Upper lobe of left lung (tissue), 6 donors: ENCODE results near the gene KIF2A. TPM values are rescaled to one million over a fixed set of nuclear protein-coding genes. Genes with fewer than 3 reads are reported as not detected.

Experiments
- ATAC-seq, 2 donors: fragments of 200-7000 bp; cut with Tn5 transposase; one replicate each; pipeline ENCODE4 v1.9.1; 2022; ENCODE audit warnings: mild to moderate bottlenecking in 2 of 2, moderate library complexity in 2 of 2; ENCODE audit not compliant: low FRiP score in 2 of 2
- DNase-seq, 2 donors: peaks; one replicate each; pipeline ENCODE4 v3.0.0-alpha.2; 2019 to 2020
- H3K27ac ChIP-seq, 4 donors: fragments of 200-600 bp; sonication (generic); one replicate each; pipeline ENCODE4 v1.5.1; 2016 to 2019
- H3K27me3 ChIP-seq, 4 donors: fragments of 200-600 bp; sonication (generic); one replicate each; pipeline ENCODE4 v1.5.1; 2017 to 2019
- H3K36me3 ChIP-seq, 4 donors: fragments of 200-600 bp; sonication (generic); one replicate each; pipeline ENCODE4 v1.5.1; 2016 to 2019
- H3K4me1 ChIP-seq, 4 donors: fragments of 200-600 bp; sonication (generic); one replicate each; pipeline ENCODE4 v1.5.1; 2018 to 2019
- H3K4me3 ChIP-seq, 4 donors: fragments of 200-600 bp; sonication (generic); one replicate each; pipeline ENCODE4 v1.5.1; 2017 to 2019; ENCODE audit warnings: mild to moderate bottlenecking in 2 of 4, moderate library complexity in 1 of 4
- H3K9me3 ChIP-seq, 4 donors: fragments of 200-600 bp; sonication (generic); one replicate each; pipeline ENCODE4 v1.5.1; 2018 to 2019
- CTCF ChIP-seq, 6 experiments: fragments of 450-650 bp in 4 of 6; fragments of 200-600 bp in 2 of 6; sonication (generic) in 2 of 6; IDR thresholded peaks; one replicate each; pipeline ENCODE4 v1.5.1; 2016 to 2019; ENCODE audit warnings: antibody characterized with exemption in 6 of 6
- EP300 ChIP-seq, 4 donors: sonication (generic); formaldehyde crosslinking; IDR thresholded peaks; one replicate each; pipeline ENCODE4 v1.5.1; 2017; ENCODE audit warnings: antibody characterized with exemption in 4 of 4, control low read depth in 2 of 4
- POLR2A ChIP-seq, 4 donors: fragments of 450-650 bp; IDR thresholded peaks; one replicate each; pipeline ENCODE4 v1.5.1; 2016 to 2017; ENCODE audit warnings: antibody characterized with exemption in 4 of 4, mild to moderate bottlenecking in 2 of 4
- POLR2AphosphoS5 ChIP-seq, 2 donors: sonication (generic); formaldehyde crosslinking; IDR thresholded peaks; one replicate each; pipeline ENCODE4 v1.5.1; 2017; ENCODE audit warnings: antibody characterized with exemption in 2 of 2
- WGBS, 2 donors: methylation state at CpG; one replicate each; pipeline ENCODE4 v1.1.5; 2017 to 2018; 5-methylcytosine and 5-hydroxymethylcytosine counted together
- total RNA-seq, 6 donors: library from RNA; depleted of rRNA in 4 of 6; stranded (reverse); fragments of >200 nt in 4 of 6; gene quantifications; one replicate each; pipeline versions ENCODE4 v1.1.0 to v1.2.1, GENCODE V29; 2016 to 2021
- donor health status: DM: no; HTN: no; CAD: no; lungs with moderate emphysema.
- donor health status: DM: no; HTN: yes; CAD: no; lungs with severe emphysema.

KIF2A gene
- total RNA-seq, 6 donors from 2014 or later = 16.8 to 61.2 (median 23.7) TPM

DNA sequence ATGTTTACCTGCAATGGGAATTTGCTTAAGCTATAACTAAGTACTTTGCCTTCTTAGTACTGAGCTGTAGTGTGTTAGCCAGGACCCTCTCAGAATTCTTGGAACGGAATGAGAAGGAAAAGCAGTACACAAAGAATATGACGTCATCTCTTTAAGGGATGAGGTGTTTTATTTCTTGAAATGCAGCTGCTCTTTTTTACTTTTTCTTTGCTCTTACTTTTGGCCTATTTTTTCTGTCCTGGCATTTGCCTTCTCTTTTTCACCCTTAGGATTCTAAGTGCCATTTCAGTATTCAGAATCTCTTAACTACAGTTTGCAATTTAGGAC, 10.1 kb downstream of the KIF2A start:
- no peak for DNase-seq
- 24 to 37% methylated on average over 2 of the region's 2 CpGs for WGBS, 2 donors
- Histone ChIP-seq H3K27me3 (no peaks in the 10 kb centered on the region), H3K36me3 (no peaks in the 10 kb centered on the region), H3K4me1 (peaks cover 0 to 6% (median 2%) of the 10 kb centered on the region in 4 donors), H3K4me3 (no peak overlapping the region), H3K9me3 (no peaks in the 10 kb centered on the region), H3K27ac (no peak overlapping the region)
- ATAC-seq = no peak
- TF ChIP-seq POLR2AphosphoS5 (IDR thresholded peaks at IDR 0.05) (no peak), CTCF (IDR thresholded peaks at IDR 0.05) (no peak), POLR2A (IDR thresholded peaks at IDR 0.05) (no peak), EP300 (IDR thresholded peaks at IDR 0.05) (no peak)

DNA sequence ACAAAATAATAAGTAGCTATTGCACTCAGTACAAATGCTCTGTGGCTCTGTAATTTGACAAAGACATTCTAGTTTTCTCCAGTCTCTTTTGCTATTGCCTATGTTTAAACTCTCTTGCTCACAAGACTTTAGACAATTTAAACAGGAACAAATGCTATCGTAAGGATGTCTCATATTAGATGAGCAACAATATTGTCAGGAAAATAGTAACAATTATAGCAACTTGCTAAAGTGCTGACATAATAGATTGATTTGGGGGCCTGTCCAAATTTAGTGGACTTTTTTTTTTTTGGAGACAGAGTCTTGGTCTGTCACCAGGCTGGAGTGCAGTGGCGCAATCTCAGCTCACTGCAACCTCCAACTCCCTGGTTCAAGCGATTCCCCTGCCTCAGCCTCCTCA, 11.8 kb downstream of the KIF2A start:
- Histone ChIP-seq H3K4me3 (no peak overlapping the region), H3K4me1 (peaks cover 0 to 4% (median 0%) of the 10 kb centered on the region in 4 donors), H3K27ac (no peak overlapping the region), H3K9me3 (no peaks in the 10 kb centered on the region), H3K27me3 (no peaks in the 10 kb centered on the region), H3K36me3 (peaks cover 0 to 7% (median 1%) of the 10 kb centered on the region in 4 donors)
- 93 to 95% methylated on average over 3 of the region's 3 CpGs for WGBS, 2 donors
- DNase-seq (no peak), ATAC-seq (no peak)
- TF ChIP-seq EP300 (IDR thresholded peaks at IDR 0.05) (no peak), POLR2AphosphoS5 (IDR thresholded peaks at IDR 0.05) (no peak), POLR2A (IDR thresholded peaks at IDR 0.05) (no peak), CTCF (IDR thresholded peaks at IDR 0.05) (no peak)

DNA sequence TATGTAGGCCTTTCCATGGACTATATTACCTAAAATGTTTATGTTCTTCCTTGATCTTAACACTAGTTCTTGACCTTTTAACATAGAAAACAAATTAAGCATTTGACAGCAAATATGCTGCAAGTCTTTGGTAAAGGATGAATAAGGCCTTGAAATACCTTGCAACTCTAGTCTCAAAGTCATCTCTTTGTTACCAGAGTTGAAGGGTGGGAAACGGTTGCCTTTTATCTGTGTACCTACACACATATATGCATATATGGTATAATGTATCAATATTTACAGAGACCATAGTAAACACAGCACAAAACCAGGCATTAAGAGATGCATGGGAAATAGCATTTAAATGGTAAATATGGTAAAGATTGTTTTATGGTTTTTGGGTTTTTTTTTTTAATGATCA, 16.5 kb downstream of the KIF2A start:
- WGBS, 2 donors = 96 to 97% methylated on average over 1 of the region's 1 CpG
- ATAC-seq (no peak), DNase-seq (no peak)
- H3K9me3 ChIP-seq = no peaks in the 10 kb centered on the region
- H3K4me3 ChIP-seq = no peak overlapping the region
- H3K36me3 ChIP-seq = peaks cover 0 to 7% (median 1%) of the 10 kb centered on the region in 4 donors
- TF ChIP-seq POLR2A (IDR thresholded peaks at IDR 0.05) (no peak), EP300 (IDR thresholded peaks at IDR 0.05) (no peak), POLR2AphosphoS5 (IDR thresholded peaks at IDR 0.05) (no peak), CTCF (IDR thresholded peaks at IDR 0.05) (no peak)
- H3K27me3 ChIP-seq = no peaks in the 10 kb centered on the region
- peaks cover 0 to 4% (median 0%) of the 10 kb centered on the region in 4 donors for H3K4me1 ChIP-seq
- H3K27ac ChIP-seq = no peak overlapping the region

DNA sequence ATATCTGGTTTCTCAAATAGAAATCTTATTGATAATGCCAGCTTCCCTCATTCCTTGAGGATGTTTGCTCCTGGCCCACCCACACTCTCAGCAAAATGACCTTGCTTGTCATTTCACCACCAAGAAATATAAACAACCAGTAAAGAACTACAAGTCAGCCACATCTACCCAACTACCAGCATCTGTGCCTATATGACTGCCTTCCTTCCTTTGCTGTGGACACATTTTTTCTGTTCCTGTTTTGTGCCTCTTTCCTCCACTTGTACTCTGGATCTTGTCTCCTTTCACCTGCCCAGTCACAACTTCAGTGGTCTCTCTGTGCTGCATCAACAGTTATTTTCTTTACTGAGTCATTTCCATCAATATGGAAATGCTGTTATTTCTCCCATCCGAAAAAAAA, 20.3 kb downstream of the KIF2A start:
- TF ChIP-seq CTCF (IDR thresholded peaks at IDR 0.05) (no peak), POLR2AphosphoS5 (IDR thresholded peaks at IDR 0.05) (no peak), POLR2A (IDR thresholded peaks at IDR 0.05) (no peak), EP300 (IDR thresholded peaks at IDR 0.05) (no peak)
- WGBS, 2 donors = 84 to 90% methylated on average over 1 of the region's 1 CpG
- peaks cover 0 to 7% (median 1%) of the 10 kb centered on the region in 4 donors for H3K36me3 ChIP-seq
- DNase-seq (no peak), ATAC-seq (no peak)
- H3K27me3 ChIP-seq = no peaks in the 10 kb centered on the region
- peaks cover 0 to 7% (median 0%) of the 10 kb centered on the region in 4 donors for H3K4me1 ChIP-seq
- H3K4me3 ChIP-seq = no peak overlapping the region
- no peaks in the 10 kb centered on the region for H3K9me3 ChIP-seq
- no peak overlapping the region for H3K27ac ChIP-seq

DNA sequence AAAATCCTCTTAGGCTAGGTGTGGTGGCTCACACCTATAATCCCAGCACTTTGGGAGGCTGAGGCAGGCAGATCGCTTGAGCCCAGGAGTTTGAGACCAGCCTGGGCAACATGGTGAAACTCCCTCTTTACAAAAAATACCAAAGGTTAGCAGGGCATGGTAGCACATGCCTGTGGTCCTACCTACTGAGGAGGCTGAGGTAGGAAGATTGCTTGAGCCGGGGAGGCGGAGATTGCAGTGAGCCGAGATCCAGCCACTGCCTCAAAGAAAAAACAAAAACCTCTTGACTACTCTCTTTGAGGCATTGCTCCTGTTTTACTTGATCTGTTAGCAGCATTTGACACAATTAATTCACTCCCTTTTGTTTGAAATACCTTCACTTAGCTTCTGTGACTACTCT, 20.7 kb downstream of the KIF2A start:
- H3K4me1 ChIP-seq = peaks cover 0 to 7% (median 0%) of the 10 kb centered on the region in 4 donors
- peaks cover 0 to 4% (median 1%) of the 10 kb centered on the region in 4 donors for H3K36me3 ChIP-seq
- no peak overlapping the region for H3K27ac ChIP-seq
- DNase-seq (no peak), ATAC-seq (no peak)
- no peaks in the 10 kb centered on the region for H3K9me3 ChIP-seq
- TF ChIP-seq POLR2A (IDR thresholded peaks at IDR 0.05) (no peak), POLR2AphosphoS5 (IDR thresholded peaks at IDR 0.05) (no peak)
- no peaks in the 10 kb centered on the region for H3K27me3 ChIP-seq
- no peak overlapping the region for H3K4me3 ChIP-seq
- WGBS, 2 donors = 95 to 99% methylated on average over 4 of the region's 4 CpGs
